ENCODE measurements around the gene FTO.

DNA sequence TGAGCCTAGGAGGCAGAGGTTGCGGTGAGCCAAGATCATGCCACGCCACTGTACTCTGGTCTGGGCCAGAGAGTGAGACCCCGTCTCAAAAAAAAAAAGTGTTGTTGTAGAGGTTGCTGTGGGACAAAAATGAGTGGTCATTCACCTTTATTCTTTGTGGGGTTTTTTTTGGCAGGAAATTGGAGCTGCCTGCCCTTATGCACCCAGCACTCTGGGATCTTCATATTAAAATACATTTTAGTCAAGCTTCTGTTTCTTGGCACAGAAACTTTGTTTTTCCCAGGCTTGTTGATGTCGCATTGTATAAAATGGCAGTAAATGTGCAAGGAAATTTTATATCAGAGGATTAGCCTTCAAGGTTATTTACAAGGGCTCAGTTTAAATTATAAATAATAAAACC lies 174.3 kb downstream of the FTO start:
- TF ChIP-seq, protein P1, sequence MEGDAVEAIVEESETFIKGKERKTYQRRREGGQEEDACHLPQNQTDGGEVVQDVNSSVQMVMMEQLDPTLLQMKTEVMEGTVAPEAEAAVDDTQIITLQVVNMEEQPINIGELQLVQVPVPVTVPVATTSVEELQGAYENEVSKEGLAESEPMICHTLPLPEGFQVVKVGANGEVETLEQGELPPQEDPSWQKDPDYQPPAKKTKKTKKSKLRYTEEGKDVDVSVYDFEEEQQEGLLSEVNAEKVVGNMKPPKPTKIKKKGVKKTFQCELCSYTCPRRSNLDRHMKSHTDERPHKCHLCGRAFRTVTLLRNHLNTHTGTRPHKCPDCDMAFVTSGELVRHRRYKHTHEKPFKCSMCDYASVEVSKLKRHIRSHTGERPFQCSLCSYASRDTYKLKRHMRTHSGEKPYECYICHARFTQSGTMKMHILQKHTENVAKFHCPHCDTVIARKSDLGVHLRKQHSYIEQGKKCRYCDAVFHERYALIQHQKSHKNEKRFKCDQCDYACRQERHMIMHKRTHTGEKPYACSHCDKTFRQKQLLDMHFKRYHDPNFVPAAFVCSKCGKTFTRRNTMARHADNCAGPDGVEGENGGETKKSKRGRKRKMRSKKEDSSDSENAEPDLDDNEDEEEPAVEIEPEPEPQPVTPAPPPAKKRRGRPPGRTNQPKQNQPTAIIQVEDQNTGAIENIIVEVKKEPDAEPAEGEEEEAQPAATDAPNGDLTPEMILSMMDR (IDR thresholded peaks at IDR 0.05): no peak
- no peak for TF ChIP-seq POLR2A (IDR thresholded peaks at IDR 0.05)
- no peak for TF ChIP-seq EP300 (IDR thresholded peaks at IDR 0.05; ENCODE audit: low read depth)
- TF ChIP-seq POLR2AphosphoS5 (IDR thresholded peaks at IDR 0.05): no peak
